D721Med (cell line): ENCODE data around the gene BRF1.

Source experiments
- DNase-seq: peaks from one replicate; pipeline ENCODE4 v3.0.0; 2011; ENCODE audit warnings: low spot score; ENCODE audit not compliant: insufficient read length
- FAIRE-seq: peaks from 2 replicates; lab custom pipeline; 2011; peaks lifted over from hg19 to GRCh38; lab: Jason Lieb, UNC
- CTCF ChIP-seq: IDR thresholded peaks from 2 replicates; pipeline ENCODE4 v1.5.1; 2012; ENCODE audit warnings: mild to moderate bottlenecking, control low read depth; ENCODE audit not compliant: insufficient read depth; ENCODE audit errors: missing control alignments

The BRF1 gene

DNA sequence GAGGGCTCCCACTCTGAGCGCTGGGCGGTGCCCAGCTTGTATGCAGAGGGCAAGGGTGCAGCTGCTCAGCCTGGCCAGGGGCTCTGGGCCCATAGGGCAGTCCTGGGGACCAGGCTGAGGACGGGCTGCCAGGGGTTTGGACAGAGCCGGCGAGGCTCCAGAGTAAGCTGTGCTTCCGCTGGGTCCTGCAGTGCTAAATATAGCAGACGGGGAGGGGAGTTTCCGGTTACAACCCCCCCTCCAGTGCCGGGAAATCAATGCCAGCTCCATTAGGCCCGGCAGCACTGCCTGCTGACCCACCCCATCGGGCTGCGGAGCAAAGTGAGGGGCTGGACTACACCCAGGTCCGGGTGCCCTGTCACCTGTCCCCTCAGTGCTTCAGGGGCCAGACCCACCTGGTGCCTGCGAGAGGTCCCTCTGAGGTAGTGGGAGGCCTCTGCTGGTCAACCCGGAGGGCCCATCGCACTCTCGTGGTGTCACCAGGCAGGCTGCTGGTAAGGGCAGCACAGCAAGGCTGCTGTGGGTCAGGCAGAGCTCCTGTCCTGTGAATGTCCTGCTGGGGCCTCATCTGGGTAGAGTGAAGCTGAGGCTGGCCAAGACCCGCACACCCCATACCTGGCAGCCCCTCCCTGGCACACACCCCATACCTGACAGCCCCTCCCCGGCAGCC, 129.7 kb downstream of the BRF1 start:
- FAIRE-seq (no peak), DNase-seq (no peak)
- no peak for TF ChIP-seq CTCF

- no peak for FAIRE-seq
- TF ChIP-seq CTCF, result no peak
- DNase-seq, result no peak
These were observed 130.8 kb downstream of the BRF1 start for GRCh38 chr14:105169776-105170655.

GRCh38 chr14:105168979-105169507, 131.8 kb downstream of the BRF1 start:
- FAIRE-seq, result no peak
- peak; percentile 63 for TF ChIP-seq CTCF
- DNase-seq, result peak; percentile 69

DNA sequence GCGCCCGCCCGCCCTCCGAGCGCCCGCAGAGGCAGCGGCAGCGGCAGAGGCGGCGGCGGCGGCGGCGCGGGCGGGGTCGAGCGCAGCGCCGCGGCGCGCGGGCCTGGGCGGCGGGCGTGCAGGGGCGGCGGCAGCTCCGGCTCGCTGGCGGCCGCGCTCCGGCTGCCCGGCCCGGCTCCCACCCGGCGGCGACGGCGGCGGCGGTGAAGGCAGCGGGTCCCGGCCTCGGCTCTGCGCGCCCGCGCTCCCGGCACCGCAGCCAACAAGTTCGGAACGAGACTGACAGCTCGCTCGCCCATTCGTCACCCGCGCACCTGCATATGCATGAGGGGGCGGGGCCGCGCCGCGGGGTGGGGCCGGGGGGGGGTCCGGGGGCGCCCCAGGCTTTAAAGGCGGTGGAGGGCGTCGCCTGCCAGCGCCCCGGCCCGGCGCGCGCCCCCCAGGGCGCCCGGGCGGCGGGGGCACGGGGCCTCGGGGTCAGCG, 132.3 kb downstream of the BRF1 start, which contains the start of gene JAG2:
Gene JAG2 (minus strand): TSS at position 281 of the 483 bp plus-strand sequence. CDS start 356 bp downstream, outside the sequence.
- no peak for TF ChIP-seq CTCF
- FAIRE-seq, result no peak
- DNase-seq, result peak; percentile 88

DNA sequence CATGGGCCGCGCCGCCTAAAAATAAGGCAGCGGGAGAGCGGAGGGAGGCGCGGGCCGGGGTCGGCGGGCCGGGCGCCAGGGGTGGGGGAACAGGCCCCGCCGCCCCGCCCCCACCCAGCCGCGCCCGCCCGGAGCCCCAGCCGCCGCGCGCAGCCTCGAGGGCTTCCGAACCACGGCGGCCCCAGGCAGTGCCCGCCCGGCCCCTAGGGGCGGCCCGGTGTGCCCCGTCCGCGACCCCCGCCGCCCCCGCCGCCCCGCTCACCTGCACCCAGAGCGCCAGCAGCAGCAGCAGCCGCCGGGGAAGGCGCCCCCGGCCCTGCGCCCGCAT, 132.7 kb downstream of the BRF1 start:
- no peak for DNase-seq
- TF ChIP-seq CTCF, result no peak
- no peak for FAIRE-seq

DNA sequence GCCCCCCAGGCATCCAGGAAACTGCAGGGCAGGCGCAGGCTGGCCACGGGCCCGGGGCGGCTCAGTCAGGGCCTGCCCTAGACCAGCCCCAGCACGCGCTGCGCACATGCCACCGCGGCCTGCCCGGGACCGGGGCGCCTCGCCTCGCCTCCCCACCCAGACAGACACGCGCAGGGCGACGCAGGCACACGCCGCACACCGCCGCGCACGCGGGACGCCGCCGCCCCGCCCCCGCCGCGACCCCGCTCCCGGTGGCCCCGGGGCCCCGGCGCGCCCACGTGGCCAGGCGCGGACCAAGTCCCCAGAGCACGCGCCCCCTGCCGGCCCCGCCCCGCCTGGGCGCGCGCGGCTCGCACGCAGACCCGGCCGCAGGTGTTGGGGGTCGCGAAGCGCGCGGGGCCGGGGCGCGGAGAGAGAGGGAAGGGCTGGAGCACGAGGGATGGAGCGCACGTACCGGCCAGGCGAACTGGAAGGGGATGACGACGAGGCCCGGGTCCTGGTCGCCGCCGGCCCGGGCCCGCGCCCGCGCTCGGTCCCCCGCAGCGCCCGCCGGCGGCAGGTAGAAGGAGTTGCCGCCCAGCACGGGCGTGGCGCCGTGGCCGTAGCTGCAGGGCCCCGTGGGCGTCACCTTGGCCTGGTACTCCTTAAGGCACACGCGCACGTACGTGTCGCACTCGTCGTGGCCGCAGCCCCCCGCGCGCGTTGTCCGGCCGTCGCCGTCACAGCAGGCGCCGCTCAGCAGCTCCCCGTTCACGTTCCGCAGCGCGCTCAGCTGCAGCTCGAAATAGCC, 133.3 kb downstream of the BRF1 start:
- DNase-seq, result no peak
- peak; percentile 24 for TF ChIP-seq CTCF
- no peak for FAIRE-seq
